Measurements from ENCODE around the gene DISC1. TPM values are rescaled to one million over a fixed set of nuclear protein-coding genes. Genes with fewer than 3 reads are reported as not detected.
"Not testable (repeated sequence)": the region's sequence is repeated elsewhere in the genome, so short reads cannot be mapped to it uniquely, and the experiment has no call there.

The DISC1 gene
- total RNA-seq, 2 experiments from 2014 or later = 1.1 to 1.6 TPM

DNA sequence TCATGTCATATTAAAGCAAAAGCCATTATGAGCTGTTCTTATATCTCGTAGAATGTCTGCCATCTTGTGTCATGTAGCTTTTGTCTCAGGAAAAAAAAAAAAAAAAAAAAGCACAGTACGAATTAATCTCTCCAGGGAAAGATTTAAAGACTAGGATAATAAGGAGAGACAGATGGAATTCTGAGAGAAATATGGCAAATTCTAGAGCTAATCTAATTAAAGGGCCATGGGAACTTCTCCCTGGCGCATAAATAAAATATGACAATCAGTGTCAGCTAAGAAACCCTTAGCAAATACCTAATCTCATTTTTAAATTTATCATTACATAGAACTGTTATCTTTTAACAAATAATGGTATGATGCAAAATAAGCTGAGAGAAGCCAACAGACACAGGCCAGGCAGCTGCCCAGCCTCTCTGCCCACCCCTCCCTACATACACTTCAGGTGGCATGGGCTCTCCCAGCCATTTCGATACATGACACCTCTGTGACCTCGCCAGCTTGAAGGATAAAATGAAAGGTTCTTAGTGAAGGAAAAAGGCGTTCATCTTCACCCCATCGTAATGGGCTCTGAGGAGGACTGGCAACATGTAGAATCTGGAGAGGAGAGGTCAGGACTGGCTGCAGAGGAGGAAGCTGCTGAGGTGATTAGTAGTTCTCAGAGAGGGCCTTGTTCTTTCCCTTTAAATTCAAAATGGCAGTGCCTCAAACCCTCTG, 39.8 kb downstream of the DISC1 start:
- ChIA-PET CTCF (interaction anchor here (0.7 kb wide), 1 partner anchor 936 kb away, joined by 3 read pairs; no protein-coding TSS in a partner anchor), POLR2A (no interaction called here)

GRCh38 chr1:231666937-231667608, 40.5 kb downstream of the DISC1 start:
- POLR2A ChIA-PET = no interaction called here
- CTCF ChIA-PET = no interaction called here

DNA sequence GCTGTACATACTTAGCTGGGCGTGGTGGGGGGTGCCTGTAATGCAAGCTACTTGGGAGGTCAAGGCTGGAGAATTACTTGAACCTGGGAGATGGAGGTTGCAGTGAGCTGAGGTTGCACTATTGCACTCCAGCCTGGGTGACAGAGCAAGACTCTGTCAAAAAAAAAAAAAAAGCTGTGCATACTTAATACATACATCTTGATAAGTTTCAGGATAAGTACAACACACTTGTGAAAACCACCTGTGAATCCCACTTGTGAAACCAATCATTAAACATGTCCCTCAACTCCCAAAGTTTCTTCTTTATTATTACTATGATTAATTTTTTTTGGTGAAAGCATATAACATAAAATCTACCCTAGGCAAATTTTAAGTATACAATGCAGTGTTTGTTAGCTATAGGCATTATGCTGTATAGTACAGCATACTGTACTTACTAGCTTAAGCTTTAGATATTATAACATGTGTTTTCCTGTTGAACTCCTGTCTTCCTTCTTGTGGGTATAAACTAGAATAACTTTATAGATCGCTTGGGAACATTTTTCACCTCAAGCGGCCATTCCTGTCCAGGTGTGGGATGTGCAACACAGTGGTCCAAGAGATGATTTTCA, 41.4 kb downstream of the DISC1 start:
- ChIA-PET CTCF (no interaction called here), POLR2A (no interaction called here)

DNA sequence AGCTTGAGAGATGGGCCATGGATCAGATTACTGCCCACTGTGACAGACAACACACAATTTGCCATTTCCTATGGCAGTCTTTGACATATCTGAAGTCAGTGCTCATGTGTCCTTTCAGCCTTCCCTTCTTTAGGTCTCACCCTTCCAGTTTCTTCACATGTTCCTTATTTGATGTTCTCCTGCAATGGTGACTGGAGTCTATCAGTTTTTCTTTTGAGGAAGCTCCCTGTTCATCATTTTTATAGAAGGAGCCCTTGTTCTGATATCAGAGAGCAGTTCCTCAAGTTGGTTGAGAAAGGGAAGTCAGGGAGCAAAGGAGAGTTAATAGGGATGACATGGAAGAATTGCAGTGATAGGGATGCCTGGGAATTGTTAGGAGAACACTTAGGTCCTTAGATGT, 42.2 kb downstream of the DISC1 start:
- ChIA-PET POLR2A (no interaction called here), CTCF (no interaction called here)

DNA sequence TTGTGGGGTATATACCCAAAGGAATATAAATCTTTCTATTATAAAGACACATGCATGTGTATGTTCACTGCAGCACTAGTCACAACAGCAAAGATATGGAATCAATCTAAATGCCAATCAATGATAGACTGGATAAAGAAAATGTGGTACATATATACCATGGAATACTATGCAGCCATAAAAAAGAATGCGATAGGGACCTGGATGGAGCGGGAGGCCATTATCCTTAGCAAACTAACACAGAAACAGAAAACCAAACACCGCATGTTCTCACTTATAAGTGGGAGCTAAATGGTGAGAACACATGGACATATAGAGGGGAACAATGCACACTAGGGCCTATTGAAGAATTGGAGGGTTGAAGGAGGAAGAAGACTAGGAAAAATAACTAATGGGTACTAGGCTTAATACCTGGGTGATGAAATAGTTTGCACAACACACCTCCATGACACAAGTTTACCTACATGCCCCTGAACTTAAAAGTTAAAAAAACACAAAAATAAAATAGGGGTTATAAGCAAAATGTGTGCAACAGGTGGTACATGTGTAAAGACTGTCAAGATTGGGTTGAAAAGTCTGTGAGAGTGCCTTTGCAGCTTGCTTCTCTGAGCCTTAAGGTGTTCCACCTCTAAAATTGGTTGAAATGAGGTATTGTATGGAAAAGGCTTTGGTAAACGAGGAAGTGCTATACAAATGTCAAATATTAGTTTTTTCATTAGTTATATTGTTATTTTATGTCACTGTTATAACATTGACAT, 43.5 kb downstream of the DISC1 start:
- POLR2A ChIA-PET, CTCF ChIA-PET: not testable (repeated sequence)

DNA sequence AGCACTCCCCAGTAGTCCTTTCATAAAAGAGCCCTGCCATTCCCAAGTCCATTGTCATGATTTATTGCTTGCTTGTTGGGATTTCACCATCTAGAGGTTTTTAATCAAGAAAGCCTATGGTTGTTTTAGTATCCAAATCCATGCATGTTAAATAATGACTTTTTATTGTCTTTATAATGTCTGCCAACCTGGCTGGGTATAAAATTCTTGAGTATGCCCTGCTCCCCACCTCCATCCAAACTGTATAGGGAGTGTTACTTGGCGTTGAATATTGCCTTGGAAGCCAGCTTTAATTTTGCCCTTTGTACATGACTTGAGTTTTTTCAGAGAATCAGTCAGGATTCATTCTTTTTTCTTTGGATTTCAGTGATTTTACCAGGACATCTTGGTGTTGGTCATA, 44.2 kb downstream of the DISC1 start:
- ChIA-PET POLR2A (no interaction called here), CTCF (no interaction called here)

GRCh38 chr1:231674575-231674974, 48.0 kb downstream of the DISC1 start:
- CTCF ChIA-PET = no interaction called here
- POLR2A ChIA-PET = no interaction called here

DNA sequence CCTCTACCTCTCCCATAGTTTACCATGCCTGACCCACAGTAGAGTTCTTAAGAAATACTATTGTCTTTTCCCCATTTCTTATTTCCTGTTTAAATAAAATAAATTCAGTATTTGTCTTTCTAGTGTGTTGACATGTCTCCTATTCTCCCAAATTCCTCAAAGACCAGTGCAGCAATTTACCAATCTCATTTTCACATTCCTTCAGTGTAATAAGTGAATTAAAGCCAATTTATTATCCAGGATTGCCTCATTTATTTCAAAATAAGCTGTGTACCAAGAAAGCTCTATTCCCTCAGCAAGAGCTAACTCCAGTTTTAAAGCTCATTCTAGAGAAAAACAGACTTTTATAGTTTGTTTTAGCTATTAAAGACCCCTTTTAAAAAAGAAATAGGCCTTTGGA, 49.9 kb downstream of the DISC1 start:
- ChIA-PET CTCF (no interaction called here), POLR2A (no interaction called here)

GRCh38 chr1:231677442-231677841, 50.9 kb downstream of the DISC1 start:
- ChIA-PET POLR2A (no interaction called here), CTCF (no interaction called here)

GRCh38 chr1:231678011-231678432, 51.4 kb downstream of the DISC1 start:
- CTCF ChIA-PET = no interaction called here

DNA sequence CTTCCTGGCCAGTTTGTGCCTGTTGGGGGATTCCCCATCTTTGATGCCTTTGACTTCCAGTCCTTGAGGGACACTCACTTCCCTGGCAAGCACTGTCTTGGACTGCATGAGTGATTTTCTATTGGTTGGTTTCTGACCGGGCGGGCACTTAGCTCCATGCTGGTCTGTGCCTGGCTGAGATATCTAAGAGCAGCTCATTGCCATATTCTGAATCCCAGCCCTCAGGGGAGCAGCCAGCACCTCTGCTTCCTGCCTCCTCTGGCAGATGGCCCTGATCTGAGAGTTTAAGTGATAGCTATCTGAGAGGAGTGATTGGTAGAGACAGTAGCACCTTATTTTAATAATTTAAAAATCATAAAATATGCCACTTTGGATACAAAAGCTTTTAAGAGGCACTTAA, 52.5 kb downstream of the DISC1 start:
- ChIA-PET CTCF (no interaction called here), POLR2A (no interaction called here)

More at GRCh38 chr1:231678011-231678432, 51.4 kb downstream of the DISC1 start:
- POLR2A ChIA-PET = no interaction called here

DNA sequence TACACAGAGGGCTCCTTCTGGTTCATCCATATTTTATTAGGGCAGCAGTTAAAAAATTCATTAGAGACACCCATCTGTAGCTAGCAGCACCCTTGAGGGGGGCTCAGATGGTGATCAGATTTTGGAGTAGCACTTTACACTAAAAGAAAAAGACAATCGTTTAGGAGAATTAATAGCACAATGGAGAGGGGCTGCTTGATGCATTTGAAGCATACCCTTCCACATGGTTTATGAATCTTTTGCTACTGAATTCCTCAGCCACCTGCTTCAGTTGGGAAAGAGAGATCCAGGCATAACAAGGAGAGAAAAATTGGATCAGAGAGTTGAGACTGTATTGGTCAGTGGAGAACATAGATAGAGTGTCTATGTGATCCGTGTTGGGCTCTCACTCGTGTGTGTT, 54.4 kb downstream of the DISC1 start:
- ChIA-PET CTCF (no interaction called here), POLR2A (no interaction called here)

- ChIA-PET CTCF (no interaction called here), POLR2A (no interaction called here)
Observed at GRCh38 chr1:231682779-231683178, 56.2 kb downstream of the DISC1 start.

DNA sequence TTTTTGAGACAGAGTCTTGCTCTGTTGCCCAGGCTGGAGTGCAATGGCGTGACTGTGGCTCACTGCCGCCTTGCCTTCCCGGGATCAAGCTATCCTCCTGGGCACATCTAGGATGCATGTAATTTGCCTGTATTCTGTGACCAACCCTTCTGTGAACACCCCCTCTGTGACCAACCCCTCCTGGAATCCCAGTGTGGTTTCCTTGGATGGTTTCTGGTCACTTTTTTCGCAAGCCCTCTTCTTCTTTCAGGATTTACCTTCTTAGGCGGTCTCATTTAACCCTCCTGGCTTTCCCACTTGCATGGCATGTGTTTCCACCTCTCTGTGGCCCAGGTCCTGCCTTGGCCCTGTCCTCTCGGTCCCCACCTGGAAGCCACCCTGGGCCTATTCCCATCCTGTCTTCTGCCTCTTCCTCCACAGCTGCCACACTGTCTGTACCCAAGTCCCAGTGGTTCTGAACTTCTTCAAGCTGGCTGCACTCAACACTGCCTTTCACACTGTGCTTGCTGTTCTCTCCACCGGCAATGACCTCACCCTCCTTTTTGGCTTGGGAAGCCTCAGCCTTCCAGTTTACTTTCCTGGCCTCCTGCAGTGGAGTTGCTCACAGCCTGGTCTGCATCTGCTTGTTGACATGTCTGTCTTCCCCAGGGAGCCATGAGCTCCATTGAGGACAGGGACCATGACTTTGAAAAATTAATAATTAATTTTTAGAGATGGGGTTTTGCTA, 57.0 kb downstream of the DISC1 start:
- CTCF ChIA-PET = no interaction called here
- POLR2A ChIA-PET = no interaction called here

DNA sequence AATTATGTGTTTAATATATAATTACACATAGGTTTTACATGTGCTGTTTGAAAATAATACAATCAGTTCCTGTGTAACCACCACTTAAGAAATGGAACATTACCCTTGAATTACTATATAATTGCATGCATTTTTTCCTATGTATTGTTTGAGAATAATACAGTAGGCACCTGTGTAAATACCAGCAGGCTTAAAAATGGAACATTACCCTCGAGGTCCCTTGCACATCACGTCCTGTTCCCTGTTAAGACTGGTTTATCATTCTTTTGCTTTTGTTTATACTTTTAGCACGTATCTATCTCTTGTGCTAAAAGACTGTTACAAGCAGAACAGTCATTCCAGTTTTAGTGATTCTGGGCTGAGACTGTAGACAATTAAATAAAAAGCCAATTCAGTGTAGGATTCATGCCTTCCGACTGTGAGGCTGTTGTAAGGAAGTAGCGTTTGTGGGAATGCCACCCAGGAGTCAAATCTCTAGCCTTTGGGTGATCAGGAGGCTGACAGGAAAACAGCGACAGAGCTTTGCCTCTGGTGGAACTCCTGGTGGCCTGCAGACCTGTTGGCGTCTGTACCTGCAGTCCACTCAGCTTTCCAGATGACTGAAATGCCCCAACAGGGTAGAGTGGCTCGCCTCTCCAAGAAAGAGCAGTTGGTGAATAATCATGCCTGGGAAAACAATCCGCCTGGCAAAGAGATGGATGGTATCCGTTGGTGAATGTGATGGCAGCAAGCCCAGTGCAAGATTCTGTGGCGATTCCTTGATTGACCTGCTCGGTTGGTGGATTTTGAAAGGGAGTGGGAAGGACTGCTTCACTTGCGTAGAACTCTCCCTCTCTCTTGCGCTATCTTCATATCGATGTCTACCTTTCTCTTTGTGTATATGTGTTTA, 58.0 kb downstream of the DISC1 start:
- CTCF ChIA-PET = no interaction called here

DNA sequence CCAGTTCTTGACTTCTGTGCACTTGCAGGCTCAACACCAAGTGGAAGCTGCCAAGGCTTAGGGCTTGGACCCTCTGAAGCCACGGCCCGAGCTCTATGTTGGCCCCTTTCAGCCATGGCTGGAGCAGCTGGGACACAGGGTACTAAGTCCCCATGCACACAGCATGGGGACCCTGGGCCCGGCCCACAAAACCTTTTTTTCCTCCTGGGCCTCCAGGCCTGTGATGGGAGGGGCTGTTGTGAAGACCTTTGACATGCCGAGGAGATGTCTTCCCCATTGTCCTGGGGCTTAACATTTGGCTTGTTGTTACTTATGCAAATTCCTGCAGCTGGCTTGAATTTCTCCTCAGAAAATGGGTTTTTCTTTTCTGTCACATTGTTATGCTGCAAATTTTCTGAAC, 59.8 kb downstream of the DISC1 start:
- ChIA-PET CTCF (no interaction called here), POLR2A (no interaction called here)

More for the DNA sequence above, 58.0 kb downstream of the DISC1 start:
- POLR2A ChIA-PET = no interaction called here

- ChIA-PET CTCF (no interaction called here), POLR2A (no interaction called here)
Observed at GRCh38 chr1:231688989-231689388, 62.4 kb downstream of the DISC1 start.

DNA sequence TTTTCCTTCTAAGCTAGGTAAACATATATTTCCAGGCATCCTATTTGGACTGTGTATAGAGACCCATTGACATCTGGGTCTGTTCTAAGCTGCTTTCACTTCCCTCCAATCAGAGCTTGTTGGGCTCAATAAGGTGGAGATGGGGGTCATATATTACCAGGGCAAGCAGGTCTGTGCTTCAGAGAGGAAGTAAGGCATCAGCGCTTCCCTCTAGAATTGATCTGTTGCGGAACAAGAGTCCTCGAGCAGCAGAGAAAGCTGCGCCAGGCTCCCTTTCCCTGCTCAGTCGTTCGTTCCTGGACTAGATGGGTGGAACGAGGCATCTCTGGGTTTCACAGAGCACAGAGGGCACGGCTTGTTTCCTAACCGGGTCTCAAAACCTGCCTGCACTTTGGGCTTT, 63.5 kb downstream of the DISC1 start:
- ChIA-PET POLR2A (no interaction called here), CTCF (no interaction called here)

- POLR2A ChIA-PET = no interaction called here
- CTCF ChIA-PET = interaction anchor here (0.6 kb wide), 1 partner anchor 1147 kb away, joined by 3 read pairs; no protein-coding TSS in a partner anchor
Observed at GRCh38 chr1:231691618-231692259, 65.1 kb downstream of the DISC1 start.

Measured in activated CD8-positive, alpha-beta memory T cell treated with anti-CD3 and anti-CD28 coated beads for 36 hours (primary cell).